ENCODE results near the gene PTDSS2.

Gene PTDSS2

DNA sequence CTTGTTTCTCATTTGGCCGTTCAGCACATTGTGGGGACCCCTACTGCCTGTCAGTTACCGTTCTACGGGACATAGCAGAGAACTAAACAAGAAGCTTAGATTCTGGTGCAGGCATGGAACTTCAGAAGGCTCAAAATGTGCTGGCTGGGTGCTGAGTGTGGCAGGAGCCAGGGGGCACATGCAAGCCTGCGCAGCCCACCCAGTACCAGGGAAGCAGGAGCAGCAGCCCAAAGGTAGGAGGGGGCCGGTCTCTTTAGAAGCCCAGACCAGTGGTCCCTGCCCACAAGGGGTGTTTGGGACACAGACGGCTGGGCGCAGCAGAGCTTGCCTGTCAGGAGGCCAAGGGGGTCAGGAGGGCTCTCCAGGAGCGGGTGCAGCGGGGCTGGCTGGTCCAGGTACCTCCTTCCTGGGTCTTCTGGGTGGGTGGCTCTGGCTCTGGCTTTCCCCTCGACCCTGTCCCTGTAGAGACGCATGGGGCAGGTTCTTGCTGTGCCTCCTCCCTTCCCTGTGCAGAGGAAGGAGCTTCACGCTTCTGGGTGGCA lies 2.2 kb downstream of the PTDSS2 start:
- in situ Hi-C loops (cut with MboI; ENCODE audit: low pct_unique_long_range_greater_than_20kb, low sequenced_read_pairs, unreplicated experiment), result no loop called here
- TF ChIP-seq, protein P1, sequence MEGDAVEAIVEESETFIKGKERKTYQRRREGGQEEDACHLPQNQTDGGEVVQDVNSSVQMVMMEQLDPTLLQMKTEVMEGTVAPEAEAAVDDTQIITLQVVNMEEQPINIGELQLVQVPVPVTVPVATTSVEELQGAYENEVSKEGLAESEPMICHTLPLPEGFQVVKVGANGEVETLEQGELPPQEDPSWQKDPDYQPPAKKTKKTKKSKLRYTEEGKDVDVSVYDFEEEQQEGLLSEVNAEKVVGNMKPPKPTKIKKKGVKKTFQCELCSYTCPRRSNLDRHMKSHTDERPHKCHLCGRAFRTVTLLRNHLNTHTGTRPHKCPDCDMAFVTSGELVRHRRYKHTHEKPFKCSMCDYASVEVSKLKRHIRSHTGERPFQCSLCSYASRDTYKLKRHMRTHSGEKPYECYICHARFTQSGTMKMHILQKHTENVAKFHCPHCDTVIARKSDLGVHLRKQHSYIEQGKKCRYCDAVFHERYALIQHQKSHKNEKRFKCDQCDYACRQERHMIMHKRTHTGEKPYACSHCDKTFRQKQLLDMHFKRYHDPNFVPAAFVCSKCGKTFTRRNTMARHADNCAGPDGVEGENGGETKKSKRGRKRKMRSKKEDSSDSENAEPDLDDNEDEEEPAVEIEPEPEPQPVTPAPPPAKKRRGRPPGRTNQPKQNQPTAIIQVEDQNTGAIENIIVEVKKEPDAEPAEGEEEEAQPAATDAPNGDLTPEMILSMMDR (IDR thresholded peaks at IDR 0.05; ENCODE audit: extremely low read depth, insufficient read depth, missing control alignments), result no peak
- DNase-seq (ENCODE audit: low spot score), result no peak

- in situ Hi-C loops (cut with MboI; ENCODE audit: low pct_unique_long_range_greater_than_20kb, low sequenced_read_pairs, unreplicated experiment), result no loop called here
- TF ChIP-seq, protein P1 (IDR thresholded peaks at IDR 0.05; ENCODE audit: extremely low read depth, insufficient read depth, missing control alignments), result no peak
- no peak for DNase-seq (ENCODE audit: low spot score)
These were observed 2.9 kb downstream of the PTDSS2 start for GRCh38 chr11:452916-453527.

GRCh38 chr11:453564-453963 lies 3.5 kb downstream of the PTDSS2 start:
- TF ChIP-seq, protein P1 (IDR thresholded peaks at IDR 0.05; ENCODE audit: extremely low read depth, insufficient read depth, missing control alignments), result no peak
- in situ Hi-C loops (cut with MboI; ENCODE audit: low pct_unique_long_range_greater_than_20kb, low sequenced_read_pairs, unreplicated experiment), result no loop called here
- no peak for DNase-seq (ENCODE audit: low spot score)

GRCh38 chr11:454043-454442 lies 4.0 kb downstream of the PTDSS2 start:
- TF ChIP-seq, protein P1 (IDR thresholded peaks at IDR 0.05; ENCODE audit: extremely low read depth, insufficient read depth, missing control alignments), result no peak
- DNase-seq (ENCODE audit: low spot score), result no peak
- in situ Hi-C loops (cut with MboI; ENCODE audit: low pct_unique_long_range_greater_than_20kb, low sequenced_read_pairs, unreplicated experiment), result no loop called here

- TF ChIP-seq, protein P1 (IDR thresholded peaks at IDR 0.05; ENCODE audit: extremely low read depth, insufficient read depth, missing control alignments), result no peak
- in situ Hi-C loops (cut with MboI; ENCODE audit: low pct_unique_long_range_greater_than_20kb, low sequenced_read_pairs, unreplicated experiment), result no loop called here
- no peak for DNase-seq (ENCODE audit: low spot score)
These were observed 4.9 kb downstream of the PTDSS2 start for GRCh38 chr11:454801-455565.

GRCh38 chr11:455566-456147 lies 5.6 kb downstream of the PTDSS2 start:
- in situ Hi-C loops (cut with MboI; ENCODE audit: low pct_unique_long_range_greater_than_20kb, low sequenced_read_pairs, unreplicated experiment), result no loop called here
- TF ChIP-seq, protein P1 (IDR thresholded peaks at IDR 0.05; ENCODE audit: extremely low read depth, insufficient read depth, missing control alignments), result no peak
- no peak for DNase-seq (ENCODE audit: low spot score)

All from GM13977 (cell line).